ENCODE measurements around the gene NQO2. TPM values are rescaled to one million over a fixed set of nuclear protein-coding genes. Genes with fewer than 3 reads are reported as not detected.

The NQO2 gene
- total RNA-seq, 1 donor from 2014 or later, result 51.1 TPM

DNA sequence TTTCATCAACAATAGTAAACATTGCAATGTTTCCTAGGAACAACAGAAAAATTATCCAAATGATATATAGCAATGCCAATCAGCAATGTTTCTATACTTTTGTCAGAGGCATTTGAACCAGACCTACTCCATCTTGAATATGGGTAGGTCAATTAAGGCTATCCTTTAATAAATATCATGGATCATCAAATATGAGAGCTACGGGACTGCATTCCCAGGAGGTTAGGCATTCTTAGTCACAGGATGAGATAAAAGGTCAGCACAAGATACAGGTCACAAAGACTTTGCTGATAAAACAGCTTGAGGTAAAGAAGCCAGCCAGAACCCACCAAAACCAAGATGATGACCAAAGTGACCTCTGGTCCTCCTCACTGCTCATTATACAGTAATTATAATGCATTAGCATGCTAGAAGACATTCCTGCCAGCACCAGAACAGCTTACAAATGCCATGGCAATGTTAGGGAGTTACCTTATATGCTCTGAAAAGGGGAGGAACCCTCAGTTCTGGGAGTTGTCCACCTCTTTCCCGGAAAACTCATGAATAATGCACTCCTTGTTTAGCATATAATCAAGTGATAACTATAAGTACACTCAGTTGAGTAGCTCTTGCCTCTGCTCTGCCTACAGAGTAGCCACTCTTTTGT is 19.8 kb upstream of the NQO2 start:
- TF ChIP-seq, protein P1, sequence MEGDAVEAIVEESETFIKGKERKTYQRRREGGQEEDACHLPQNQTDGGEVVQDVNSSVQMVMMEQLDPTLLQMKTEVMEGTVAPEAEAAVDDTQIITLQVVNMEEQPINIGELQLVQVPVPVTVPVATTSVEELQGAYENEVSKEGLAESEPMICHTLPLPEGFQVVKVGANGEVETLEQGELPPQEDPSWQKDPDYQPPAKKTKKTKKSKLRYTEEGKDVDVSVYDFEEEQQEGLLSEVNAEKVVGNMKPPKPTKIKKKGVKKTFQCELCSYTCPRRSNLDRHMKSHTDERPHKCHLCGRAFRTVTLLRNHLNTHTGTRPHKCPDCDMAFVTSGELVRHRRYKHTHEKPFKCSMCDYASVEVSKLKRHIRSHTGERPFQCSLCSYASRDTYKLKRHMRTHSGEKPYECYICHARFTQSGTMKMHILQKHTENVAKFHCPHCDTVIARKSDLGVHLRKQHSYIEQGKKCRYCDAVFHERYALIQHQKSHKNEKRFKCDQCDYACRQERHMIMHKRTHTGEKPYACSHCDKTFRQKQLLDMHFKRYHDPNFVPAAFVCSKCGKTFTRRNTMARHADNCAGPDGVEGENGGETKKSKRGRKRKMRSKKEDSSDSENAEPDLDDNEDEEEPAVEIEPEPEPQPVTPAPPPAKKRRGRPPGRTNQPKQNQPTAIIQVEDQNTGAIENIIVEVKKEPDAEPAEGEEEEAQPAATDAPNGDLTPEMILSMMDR (IDR thresholded peaks at IDR 0.05; ENCODE audit: borderline replicate concordance), result no peak
- Histone ChIP-seq H3K27me3 (ENCODE audit: low read depth) (no peaks in the 10 kb centered on the region), H3K27ac (replicated peaks) (peak overlapping the region; percentile 74), H3K36me3 (no peaks in the 10 kb centered on the region), H3K4me3 (no peak overlapping the region), H3K9me3 (replicated peaks) (no peaks in the 10 kb centered on the region), H3K4me1 (peaks cover 41% of the 10 kb centered on the region)
- intact Hi-C loops (cut with micrococcal nuclease), result no loop called here
- no peak for DNase-seq

DNA sequence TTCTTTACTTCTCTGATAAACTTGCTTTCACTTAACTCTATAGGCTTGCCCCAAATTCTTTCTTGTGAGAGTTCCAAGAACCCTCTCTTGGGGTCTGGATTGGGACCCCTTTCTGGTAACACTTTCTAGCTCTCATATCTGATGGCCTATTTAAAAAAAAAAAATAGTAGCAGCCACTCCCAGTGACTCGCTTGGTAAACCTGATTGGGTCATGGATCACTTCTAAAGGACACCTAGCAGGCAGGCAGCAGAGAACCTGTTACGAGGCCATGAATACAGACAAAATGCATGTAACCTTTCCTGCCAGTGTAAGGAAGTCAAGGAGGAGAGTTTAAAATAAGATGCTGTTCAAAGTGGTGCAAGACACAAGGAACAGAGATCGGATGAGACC is 19.2 kb upstream of the NQO2 start:
- Histone ChIP-seq H3K27ac (replicated peaks) (peak overlapping the region; percentile 74), H3K36me3 (no peaks in the 10 kb centered on the region), H3K4me1 (peaks cover 41% of the 10 kb centered on the region), H3K4me3 (no peak overlapping the region), H3K9me3 (replicated peaks) (no peaks in the 10 kb centered on the region), H3K27me3 (ENCODE audit: low read depth) (no peaks in the 10 kb centered on the region)
- TF ChIP-seq, protein P1 (IDR thresholded peaks at IDR 0.05; ENCODE audit: borderline replicate concordance), result no peak
- intact Hi-C loops (cut with micrococcal nuclease), result no loop called here
- no peak for DNase-seq

DNA sequence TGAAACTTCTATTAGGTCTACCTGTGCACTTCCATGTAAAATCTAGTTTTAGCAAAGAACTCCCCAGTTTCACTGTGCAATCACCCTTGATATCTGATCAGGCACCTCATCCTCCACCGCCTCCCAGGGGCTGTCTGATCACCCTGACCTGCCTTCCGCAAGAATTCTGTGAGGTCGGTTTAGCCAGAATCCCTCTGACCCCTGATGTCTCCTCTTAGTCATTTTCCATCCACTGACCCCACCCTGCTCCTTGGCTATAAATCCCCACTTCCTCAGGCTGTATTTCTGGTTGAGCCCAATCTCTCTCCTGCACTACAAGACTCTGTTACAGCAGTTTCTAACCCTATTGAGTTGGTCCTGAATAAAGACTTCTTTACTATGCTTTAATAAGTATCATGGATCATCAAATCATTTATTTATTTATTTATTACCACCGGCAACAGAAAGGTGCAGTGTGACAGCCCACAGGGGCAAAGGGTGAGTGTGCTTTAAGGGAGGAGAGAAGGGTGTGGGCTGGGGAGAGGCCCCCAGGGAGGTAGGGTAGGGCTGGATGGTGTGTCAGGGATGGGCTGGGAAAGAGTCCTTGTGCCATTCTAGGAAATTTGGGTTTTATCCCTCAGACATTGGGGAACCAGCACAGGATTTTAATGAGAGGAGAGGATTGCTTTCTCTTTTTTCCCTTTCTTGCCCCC is 17.1 kb upstream of the NQO2 start:
- H3K4me3 ChIP-seq, result no peak overlapping the region
- peaks cover 50% of the 10 kb centered on the region for H3K4me1 ChIP-seq
- H3K27me3 ChIP-seq (ENCODE audit: low read depth), result no peaks in the 10 kb centered on the region
- no peak for DNase-seq
- intact Hi-C loops (cut with micrococcal nuclease), result no loop called here
- TF ChIP-seq, protein P1 (IDR thresholded peaks at IDR 0.05; ENCODE audit: borderline replicate concordance), result no peak
- H3K36me3 ChIP-seq, result no peaks in the 10 kb centered on the region
- H3K9me3 ChIP-seq (replicated peaks), result no peaks in the 10 kb centered on the region
- peak overlapping the region; percentile 74 for H3K27ac ChIP-seq (replicated peaks)

DNA sequence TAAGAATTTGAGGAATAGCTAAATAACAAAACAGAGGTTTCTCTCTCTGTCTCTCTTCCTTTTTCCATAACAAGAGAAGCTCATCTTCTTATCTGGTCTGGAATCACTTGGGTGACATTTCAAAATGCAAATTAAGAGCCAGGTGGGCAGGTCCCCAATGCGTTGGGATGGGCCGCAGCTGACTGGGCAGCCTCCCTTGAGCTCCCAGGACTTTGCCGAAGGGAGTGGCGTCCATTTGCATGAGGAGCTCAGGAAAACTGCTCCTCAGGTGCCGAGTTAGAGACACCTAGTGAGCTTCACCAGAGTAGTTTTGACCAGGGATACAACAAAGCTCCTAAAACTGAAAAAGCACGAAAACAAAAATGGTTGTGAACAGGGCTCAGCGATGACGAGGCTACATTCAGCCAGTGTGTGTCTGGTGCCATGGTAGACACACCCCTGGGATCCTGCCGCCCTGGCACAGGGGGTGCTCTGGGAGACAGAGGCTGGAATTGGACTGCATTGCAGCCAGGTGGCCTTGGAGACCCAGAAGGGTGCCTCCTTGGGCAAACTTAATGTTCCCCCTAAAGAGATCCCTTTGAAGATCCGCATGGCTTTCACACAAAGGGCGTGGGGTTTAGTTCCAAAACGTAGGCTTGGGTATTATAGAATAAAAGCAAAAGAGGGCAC is 14.8 kb upstream of the NQO2 start:
- Histone ChIP-seq H3K27ac (replicated peaks) (no peak overlapping the region), H3K36me3 (no peaks in the 10 kb centered on the region), H3K27me3 (ENCODE audit: low read depth) (no peaks in the 10 kb centered on the region), H3K4me1 (peaks cover 55% of the 10 kb centered on the region), H3K4me3 (no peak overlapping the region), H3K9me3 (replicated peaks) (no peaks in the 10 kb centered on the region)
- TF ChIP-seq, protein P1 (IDR thresholded peaks at IDR 0.05; ENCODE audit: borderline replicate concordance), result no peak
- intact Hi-C loops (cut with micrococcal nuclease), result no loop called here
- DNase-seq, result no peak

DNA sequence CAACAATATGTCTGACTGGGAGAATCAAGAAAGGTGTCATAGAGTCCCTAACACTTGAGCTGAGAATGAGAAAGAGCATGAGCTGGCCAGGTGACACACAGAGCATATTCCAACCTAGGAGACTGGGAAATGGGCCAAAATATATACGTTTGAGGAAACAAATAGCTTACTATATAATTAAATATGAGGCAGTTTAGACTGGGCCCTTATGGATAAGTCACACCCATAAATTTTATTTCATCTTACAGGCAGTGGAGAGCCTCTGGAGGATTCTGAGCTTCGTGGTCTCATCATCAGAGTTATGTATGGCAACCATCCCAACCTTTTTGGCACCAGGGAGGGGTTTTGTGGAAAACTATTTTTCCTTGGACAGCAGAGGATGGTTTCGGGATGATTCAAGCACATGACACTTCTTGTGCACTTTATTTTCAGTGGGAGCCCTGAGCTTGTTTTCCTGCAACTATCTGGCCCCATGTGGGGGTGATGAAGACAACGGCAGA is 12.9 kb upstream of the NQO2 start:
- Histone ChIP-seq H3K9me3 (replicated peaks) (no peaks in the 10 kb centered on the region), H3K27ac (replicated peaks) (peak overlapping the region; percentile 100), H3K4me3 (no peak overlapping the region), H3K36me3 (no peaks in the 10 kb centered on the region), H3K4me1 (peaks cover 54% of the 10 kb centered on the region), H3K27me3 (ENCODE audit: low read depth) (no peaks in the 10 kb centered on the region)
- TF ChIP-seq, protein P1 (IDR thresholded peaks at IDR 0.05; ENCODE audit: borderline replicate concordance), result no peak
- intact Hi-C loops (cut with micrococcal nuclease), result no loop called here
- no peak for DNase-seq
